PFSK-1 (cell line): ENCODE results near the gene UTP11.

Experiments
- POLR2AphosphoS5 ChIP-seq: IDR thresholded peaks from 2 replicates; pipeline ENCODE4 v1.6.1; 2012; ENCODE audit warnings: low read depth, mild to moderate bottlenecking, control low read depth, low read length, moderate library complexity
- TAF1 ChIP-seq: IDR thresholded peaks from 2 replicates; pipeline ENCODE4 v1.6.1; 2012; ENCODE audit warnings: low read length, control low read depth, borderline replicate concordance; ENCODE audit not compliant: insufficient read depth

- TF ChIP-seq TAF1 (no peak), POLR2AphosphoS5 (no peak)
These were observed 2.3 kb downstream of the UTP11 start for GRCh38 chr1:38014724-38015424.
